Body of pancreas (tissue), 4 donors: Measurements from ENCODE around the gene DACH2.

Source experiments
- POLR2A ChIP-seq, 3 donors: fragments of 450-650 bp; IDR thresholded peaks; one replicate each; pipeline ENCODE4 v1.6.1; 2016; ENCODE audit warnings: antibody characterized with exemption in 3 of 3, mild to moderate bottlenecking in 2 of 3
- TF ChIP-seq, protein P1 (sequence below), 7 experiments: fragments of 450-650 bp in 4 of 7; fragments of 200-600 bp in 3 of 7; sonication (generic) in 3 of 7; IDR thresholded peaks; one replicate each; pipeline ENCODE4 v1.5.1; 2016 to 2019; ENCODE audit warnings: antibody characterized with exemption in 7 of 7

- TF ChIP-seq, protein P1, sequence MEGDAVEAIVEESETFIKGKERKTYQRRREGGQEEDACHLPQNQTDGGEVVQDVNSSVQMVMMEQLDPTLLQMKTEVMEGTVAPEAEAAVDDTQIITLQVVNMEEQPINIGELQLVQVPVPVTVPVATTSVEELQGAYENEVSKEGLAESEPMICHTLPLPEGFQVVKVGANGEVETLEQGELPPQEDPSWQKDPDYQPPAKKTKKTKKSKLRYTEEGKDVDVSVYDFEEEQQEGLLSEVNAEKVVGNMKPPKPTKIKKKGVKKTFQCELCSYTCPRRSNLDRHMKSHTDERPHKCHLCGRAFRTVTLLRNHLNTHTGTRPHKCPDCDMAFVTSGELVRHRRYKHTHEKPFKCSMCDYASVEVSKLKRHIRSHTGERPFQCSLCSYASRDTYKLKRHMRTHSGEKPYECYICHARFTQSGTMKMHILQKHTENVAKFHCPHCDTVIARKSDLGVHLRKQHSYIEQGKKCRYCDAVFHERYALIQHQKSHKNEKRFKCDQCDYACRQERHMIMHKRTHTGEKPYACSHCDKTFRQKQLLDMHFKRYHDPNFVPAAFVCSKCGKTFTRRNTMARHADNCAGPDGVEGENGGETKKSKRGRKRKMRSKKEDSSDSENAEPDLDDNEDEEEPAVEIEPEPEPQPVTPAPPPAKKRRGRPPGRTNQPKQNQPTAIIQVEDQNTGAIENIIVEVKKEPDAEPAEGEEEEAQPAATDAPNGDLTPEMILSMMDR (IDR thresholded peaks at IDR 0.05), result no peak
- TF ChIP-seq POLR2A (IDR thresholded peaks at IDR 0.05), result no peak
These were observed 49.6 kb downstream of the DACH2 start for GRCh38 chrX:86197815-86198214.
